Anterior cingulate cortex (tissue), 58 donors: ENCODE measurements around the gene PRDM16.
"Not testable (repeated sequence)": the region's sequence is repeated elsewhere in the genome, so short reads cannot be mapped to it uniquely, and the experiment has no call there.

Experiments used
- DNase-seq, 58 donors: peaks; one replicate each; lab custom pipeline; 2025; lab: John Stamatoyannopoulos, UW

Gene PRDM16

GRCh38 chr1:3229081-3229725, 160.2 kb downstream of the PRDM16 start:
- DNase-seq = no peak

DNA sequence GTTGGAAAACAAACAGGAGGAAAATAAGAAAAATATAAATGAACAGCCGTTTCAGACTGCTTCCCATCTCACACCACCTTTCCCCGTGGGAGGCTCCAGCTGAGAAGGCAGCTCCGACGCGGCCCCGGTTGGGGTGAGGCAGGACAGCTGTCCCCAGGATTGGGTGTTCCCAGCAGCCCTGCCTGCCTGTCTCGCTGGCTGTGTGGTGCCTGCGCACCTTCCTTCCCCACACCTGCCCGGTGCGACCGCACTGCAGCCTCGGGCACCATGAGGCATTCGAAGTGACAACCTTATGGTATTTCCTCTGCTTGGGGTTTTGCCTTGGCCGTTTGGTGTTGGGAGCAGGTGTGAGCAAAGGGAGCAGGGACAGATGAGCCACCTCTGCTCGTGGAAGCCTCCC, 161.6 kb downstream of the PRDM16 start:
- DNase-seq = no peak

DNA sequence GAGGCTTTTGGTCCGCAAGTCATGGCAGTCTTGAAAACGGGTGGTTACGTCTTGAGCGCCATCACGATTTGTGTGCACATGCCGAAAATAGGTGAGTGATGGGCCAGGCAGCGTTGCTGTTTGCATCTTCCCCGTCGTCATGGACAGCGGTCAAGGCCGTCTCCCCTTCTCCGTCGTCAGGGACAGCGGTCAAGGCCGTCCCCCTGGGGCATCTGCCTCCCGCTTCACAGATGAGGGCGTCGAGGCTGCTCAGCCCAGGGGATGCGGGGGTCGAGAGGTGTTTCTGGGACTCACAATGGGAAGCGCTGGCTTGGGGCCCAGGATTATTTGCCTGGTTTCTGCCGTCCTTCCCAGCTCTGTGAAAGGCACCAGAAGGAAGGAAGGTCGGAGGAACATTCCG, 162.2 kb downstream of the PRDM16 start:
- DNase-seq = no peak

- no peak for DNase-seq
Measured at GRCh38 chr1:3231826-3232225, 162.8 kb downstream of the PRDM16 start.

- no peak for DNase-seq
Measured at GRCh38 chr1:3233031-3233430, 164.0 kb downstream of the PRDM16 start.

DNA sequence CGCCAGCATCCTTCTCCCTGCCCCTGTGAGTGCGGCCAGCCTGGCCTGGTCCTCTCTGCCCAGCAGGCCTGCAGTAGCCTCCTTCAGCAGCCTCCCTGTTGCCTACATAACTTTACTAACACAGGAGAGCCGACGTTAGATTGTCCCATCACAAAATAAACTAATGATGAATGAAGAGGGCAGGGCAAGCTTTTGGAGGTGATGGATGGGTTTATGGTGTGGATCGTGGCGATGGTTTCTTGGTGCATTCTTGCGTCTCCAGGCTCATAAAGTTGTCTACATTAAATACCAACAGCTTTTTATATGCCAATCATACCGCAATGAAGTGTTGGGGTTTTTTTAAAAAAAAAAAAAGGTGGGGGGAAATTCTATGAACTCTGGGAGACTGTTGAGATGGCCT, 164.5 kb downstream of the PRDM16 start:
- no peak for DNase-seq

DNA sequence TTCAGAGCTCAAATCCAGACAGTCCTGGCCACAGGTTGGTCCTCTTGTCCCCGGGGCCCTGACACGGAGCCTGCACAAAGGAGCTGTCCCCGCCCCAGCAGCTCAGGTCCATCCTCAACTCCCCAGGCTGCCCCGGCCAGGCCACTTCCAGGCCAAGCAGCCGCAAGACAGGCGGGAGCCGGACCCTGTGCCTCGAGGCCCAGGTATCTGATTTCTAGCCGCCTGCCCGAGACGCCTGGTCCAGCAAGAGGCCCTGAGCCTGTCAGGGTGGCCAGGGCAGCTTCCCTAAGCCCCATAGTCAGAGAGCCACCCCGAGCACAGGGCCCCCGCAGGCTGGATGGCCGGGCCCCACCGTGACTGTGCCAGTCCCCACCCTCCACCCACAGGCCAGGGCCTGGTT, 165.3 kb downstream of the PRDM16 start:
- no peak for DNase-seq

- DNase-seq = no peak
Measured at GRCh38 chr1:3234956-3235355, 166.0 kb downstream of the PRDM16 start.

GRCh38 chr1:3235496-3235895, 166.5 kb downstream of the PRDM16 start:
- no peak for DNase-seq

- DNase-seq = no peak
Measured at GRCh38 chr1:3236361-3236760, 167.4 kb downstream of the PRDM16 start.

GRCh38 chr1:3236955-3237354, 168.0 kb downstream of the PRDM16 start:
- no peak for DNase-seq

DNA sequence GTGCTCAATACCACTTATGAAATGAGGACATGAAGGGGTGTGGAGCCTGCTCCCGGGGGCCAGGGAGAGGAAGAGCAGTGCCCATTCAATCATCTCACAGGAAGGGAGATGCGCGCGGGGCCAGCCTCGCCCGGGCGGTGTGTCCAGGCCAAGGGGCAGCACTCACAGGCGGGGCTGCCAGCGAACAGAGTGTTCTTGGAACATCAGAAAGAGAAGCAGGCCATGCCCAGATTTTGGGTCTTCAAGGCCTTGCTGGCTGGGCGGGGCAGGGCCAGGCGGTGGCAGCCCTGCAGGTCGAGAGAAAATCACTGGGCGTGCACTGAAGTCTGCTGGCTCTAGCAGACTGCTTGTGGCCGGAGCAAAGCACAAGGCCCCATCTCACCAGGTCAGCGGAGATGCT, 168.6 kb downstream of the PRDM16 start:
- DNase-seq = peak in 35 of 58 donors; percentile 6 to 83 (median 35)

GRCh38 chr1:3237994-3238702, 169.1 kb downstream of the PRDM16 start:
- peak in 37 of 58 donors; percentile 8 to 80 (median 50) for DNase-seq

DNA sequence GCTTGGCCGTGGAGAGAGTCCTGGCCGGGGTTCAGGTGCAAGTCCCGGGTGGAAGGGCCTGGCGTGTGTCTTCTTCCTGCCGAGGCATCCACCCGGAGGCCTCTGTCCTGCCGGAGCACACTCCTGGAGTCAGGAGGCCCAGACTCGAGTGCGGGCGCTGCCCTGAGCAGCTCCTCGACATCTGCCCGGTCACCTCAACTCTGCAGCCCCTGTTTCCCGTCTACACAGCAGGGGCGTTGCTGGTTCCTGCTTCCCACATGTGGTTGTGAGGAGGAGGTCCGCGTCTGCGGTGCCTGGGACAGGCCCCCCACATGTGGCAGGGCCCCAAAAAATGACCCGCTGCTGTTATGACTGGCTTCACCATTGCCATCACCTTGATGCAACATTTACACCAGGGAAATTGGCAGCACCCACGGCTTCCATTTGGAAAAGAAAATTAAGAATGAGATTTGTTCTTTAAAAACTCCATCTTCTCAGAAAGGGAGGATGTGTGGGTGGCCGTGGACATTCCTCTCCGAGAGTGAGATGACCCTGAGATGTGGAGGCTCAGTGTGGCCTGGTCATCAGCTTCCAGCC, 169.8 kb downstream of the PRDM16 start:
- DNase-seq = peak in 4 of 58 donors; percentile 26 to 42 (median 34)

DNA sequence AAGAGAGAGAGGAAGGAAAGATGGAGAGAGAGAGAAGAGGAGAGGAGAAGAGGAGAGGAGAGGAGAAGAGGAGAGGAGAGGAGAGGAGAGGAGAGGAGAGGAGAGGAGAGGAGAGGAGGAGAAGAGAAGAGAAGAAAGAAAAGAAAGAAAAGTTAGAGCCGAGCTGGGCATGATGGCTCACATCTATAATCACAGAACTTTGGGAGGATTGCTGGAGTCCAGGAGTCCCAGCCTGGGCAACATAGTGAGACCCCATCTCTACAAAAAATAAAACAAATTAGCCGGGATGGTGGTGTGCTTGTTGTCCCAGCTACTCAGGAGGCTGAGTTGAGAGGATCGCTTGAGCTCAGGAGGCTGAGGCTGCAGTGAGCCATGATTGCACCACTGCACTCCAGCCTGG, 171.0 kb downstream of the PRDM16 start:
- DNase-seq = not testable (repeated sequence)

DNA sequence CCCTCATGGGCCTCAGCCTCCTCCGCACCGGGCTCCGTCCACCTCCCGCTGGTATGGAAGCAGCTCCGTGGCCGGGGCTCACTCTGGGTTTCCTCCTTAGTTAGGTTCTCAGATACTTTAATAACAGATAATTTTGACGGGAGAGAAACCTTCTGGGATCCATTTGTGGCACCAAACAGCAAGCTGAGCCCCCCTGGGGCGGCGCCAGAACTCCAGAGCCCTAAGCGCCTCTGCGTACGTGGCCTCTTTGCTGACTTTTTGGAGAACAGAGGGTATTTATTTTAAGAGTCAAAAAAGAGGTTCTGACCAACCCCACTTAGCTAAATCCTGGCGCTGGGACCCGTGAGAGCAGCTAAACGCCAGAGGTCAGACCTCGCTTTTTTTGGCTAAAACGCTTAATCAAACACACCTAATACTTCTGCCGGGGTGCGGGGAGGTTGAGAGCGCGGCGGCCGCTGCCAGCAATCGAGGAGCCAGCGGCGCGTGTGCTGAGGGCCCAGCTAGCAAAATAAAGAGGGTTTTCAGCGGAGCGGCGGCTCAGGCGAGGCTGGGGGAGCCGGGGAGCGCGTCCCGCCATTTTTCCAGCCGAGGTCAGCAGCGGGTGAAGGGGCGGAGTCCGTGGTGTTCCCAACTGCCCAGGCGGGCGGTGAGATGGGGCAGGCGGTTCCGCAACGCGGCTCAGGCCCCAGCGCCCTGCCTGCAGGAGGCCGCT, 171.7 kb downstream of the PRDM16 start:
- DNase-seq = no peak

- no peak for DNase-seq
Measured at GRCh38 chr1:3241236-3241550, 172.2 kb downstream of the PRDM16 start.

- no peak for DNase-seq
Measured at GRCh38 chr1:3241673-3242407, 172.8 kb downstream of the PRDM16 start.

DNA sequence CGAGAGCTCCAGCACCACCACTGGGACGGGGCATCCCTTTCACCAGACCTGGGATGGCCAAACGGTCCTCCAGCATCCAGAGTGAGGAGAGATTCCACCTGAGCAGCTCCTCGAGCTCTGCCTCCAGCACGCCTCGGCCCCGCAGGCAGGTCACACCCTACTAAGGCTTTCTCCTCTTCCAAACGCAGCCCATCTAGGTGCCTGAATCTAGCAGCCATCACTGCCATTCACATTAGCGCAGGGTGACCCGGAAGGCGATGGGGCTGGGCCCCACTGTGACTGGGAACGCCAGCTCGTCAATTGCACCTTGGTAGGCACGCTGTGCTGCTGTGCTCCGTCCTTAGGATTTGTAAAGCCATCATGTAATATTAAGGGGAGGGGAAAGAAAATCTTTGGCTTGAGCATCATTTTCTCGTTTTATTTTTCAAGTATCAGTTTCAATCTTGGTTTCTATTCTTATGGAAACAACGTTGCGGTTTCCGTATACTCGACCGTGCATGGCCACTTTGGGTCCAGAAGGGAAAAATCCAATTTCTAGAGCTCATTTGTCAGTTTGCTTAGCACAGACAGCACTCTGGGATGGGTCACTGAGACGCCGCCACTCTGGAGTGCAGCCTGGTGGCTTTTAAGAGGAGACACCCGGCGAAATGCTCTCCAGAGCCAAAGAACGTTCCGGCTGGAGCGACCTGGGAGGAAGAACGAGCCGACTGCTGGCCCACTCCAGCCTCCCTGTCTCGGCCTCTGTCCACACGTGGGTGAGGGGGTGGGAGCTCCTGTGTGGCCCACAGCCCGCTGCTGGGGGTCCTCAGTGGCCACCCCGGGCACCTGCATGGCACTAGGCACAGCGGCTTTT, 173.6 kb downstream of the PRDM16 start:
- no peak for DNase-seq

DNA sequence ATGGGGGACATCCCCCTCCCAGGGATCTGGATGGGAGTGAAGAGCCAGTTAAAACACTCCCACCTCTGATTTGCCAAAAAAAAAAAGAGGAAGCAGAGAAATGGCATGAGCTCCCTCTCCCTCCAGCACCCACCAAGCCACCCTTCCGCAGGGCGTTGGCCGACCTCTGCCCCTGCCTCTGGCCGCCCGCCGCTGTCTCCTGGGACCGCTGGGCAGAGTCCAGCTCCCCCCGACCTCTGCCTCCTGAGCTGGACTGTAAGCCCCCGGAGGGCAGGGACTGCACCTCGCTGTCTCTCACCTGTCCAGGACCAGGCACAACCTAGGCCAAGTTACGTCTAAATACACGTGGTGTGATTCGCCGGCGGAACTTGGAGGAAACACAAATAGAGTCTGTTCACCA, 174.3 kb downstream of the PRDM16 start:
- no peak for DNase-seq
